Measurements from ENCODE around the gene FBXO9.

DNA sequence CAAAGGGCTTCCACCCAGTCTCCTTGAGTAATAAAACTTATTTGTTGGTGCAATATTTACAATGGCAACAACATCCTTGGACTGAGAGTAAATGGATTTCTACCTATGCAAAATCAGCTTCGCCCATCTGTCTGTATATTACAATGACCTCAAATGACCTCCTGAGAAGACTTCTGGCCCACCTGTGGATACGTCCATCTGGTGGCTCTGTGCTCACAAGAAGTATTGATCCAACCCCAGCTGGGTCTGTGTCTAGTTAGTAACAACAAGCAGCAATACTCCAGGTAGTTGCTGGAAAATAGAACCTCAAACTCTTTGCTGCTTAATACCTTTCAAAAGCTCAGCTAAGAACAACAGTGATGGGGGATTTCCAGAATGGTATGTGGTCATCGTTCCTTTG, 35.4 kb upstream of the FBXO9 start:
- TF ChIP-seq, protein P1, sequence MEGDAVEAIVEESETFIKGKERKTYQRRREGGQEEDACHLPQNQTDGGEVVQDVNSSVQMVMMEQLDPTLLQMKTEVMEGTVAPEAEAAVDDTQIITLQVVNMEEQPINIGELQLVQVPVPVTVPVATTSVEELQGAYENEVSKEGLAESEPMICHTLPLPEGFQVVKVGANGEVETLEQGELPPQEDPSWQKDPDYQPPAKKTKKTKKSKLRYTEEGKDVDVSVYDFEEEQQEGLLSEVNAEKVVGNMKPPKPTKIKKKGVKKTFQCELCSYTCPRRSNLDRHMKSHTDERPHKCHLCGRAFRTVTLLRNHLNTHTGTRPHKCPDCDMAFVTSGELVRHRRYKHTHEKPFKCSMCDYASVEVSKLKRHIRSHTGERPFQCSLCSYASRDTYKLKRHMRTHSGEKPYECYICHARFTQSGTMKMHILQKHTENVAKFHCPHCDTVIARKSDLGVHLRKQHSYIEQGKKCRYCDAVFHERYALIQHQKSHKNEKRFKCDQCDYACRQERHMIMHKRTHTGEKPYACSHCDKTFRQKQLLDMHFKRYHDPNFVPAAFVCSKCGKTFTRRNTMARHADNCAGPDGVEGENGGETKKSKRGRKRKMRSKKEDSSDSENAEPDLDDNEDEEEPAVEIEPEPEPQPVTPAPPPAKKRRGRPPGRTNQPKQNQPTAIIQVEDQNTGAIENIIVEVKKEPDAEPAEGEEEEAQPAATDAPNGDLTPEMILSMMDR (conservative IDR thresholded peaks at IDR 0.05 in 1 of 2, IDR thresholded peaks at IDR 0.05 in 1 of 2; ENCODE audit: extremely low read depth in 1 of 2, insufficient read depth in 1 of 2, low read depth in 1 of 2, low read length in 2 of 2), result no peak
- no peak for TF ChIP-seq EZH2 (IDR thresholded peaks at IDR 0.05; ENCODE audit: borderline replicate concordance, low read length)

Measured in mammary epithelial cell (primary cell).